DMS 273 (cell line): Measurements from ENCODE around the gene VPS52.

Source experiments
- DNase-seq: peaks from one replicate; lab custom pipeline; 2025; ENCODE audit not compliant: unreplicated experiment; lab: John Stamatoyannopoulos, UW

VPS52 gene

GRCh38 chr6:33305052-33305451 is 33.4 kb upstream of the VPS52 start:
- DNase-seq, result peak; percentile 54

- no peak for DNase-seq
Measured at GRCh38 chr6:33304216-33304615, 32.5 kb upstream of the VPS52 start.

GRCh38 chr6:33301877-33302276 is 30.2 kb upstream of the VPS52 start:
- no peak for DNase-seq

- peak; percentile 98 for DNase-seq
Measured at GRCh38 chr6:33299237-33299944, 27.7 kb upstream of the VPS52 start.

- peak; percentile 79 for DNase-seq
Measured at GRCh38 chr6:33298773-33299236, 27.1 kb upstream of the VPS52 start, which contains the start of gene RGL2. RGL2 (minus strand) TSS chr6:33298942; CDS start chr6:33298610, 332 bp downstream.

GRCh38 chr6:33297956-33298772 is 26.5 kb upstream of the VPS52 start:
- peak; percentile 81 for DNase-seq

GRCh38 chr6:33297406-33297955 is 25.8 kb upstream of the VPS52 start:
- DNase-seq, result peak; percentile 53

- no peak for DNase-seq
Measured at GRCh38 chr6:33296797-33297405, 25.2 kb upstream of the VPS52 start.

- no peak for DNase-seq
Measured at GRCh38 chr6:33295621-33296369, 24.1 kb upstream of the VPS52 start.

- DNase-seq, result no peak
Measured at GRCh38 chr6:33294086-33294823, 22.6 kb upstream of the VPS52 start.

- no peak for DNase-seq
Measured at GRCh38 chr6:33292996-33293682, 21.5 kb upstream of the VPS52 start.

GRCh38 chr6:33290459-33290858 is 18.8 kb upstream of the VPS52 start:
- DNase-seq, result no peak

GRCh38 chr6:33289784-33290315 is 18.2 kb upstream of the VPS52 start:
- peak; percentile 50 for DNase-seq

GRCh38 chr6:33288921-33289783 is 17.5 kb upstream of the VPS52 start, which contains the start of the genes PFDN6 and WDR46:
PFDN6 (plus strand) TSS chr6:33289601; CDS start chr6:33289857, 256 bp downstream.
WDR46 (minus strand) TSS chr6:33289239; CDS start chr6:33289170, 69 bp downstream.
- DNase-seq, result peak; percentile 94

- no peak for DNase-seq
Measured at GRCh38 chr6:33288141-33288920, 16.7 kb upstream of the VPS52 start.

GRCh38 chr6:33286946-33287914 is 15.6 kb upstream of the VPS52 start:
- no peak for DNase-seq
